ENCODE data around the gene TUBB2B.

TUBB2B gene
- total RNA-seq = 0.62 to 3.3 (median 1.1) reads per million in 17 experiments

- DNase-seq = no peak
These were observed at the start of gene TUBB2B for GRCh38 chr6:3227363-3228045. Gene TUBB2B, minus strand, starts transcription at chr6:3227653. Its CDS starts 110 bp downstream, at chr6:3227543.

- no peak for DNase-seq
These were observed 49.8 kb upstream of the TUBB2B start for GRCh38 chr6:3277251-3277650.

- no peak for DNase-seq
These were observed 49.0 kb upstream of the TUBB2B start for GRCh38 chr6:3276174-3277167.

GRCh38 chr6:3273707-3274521 is 46.5 kb upstream of the TUBB2B start:
- no peak for DNase-seq

- DNase-seq = no peak
These were observed 45.6 kb upstream of the TUBB2B start for GRCh38 chr6:3272911-3273547.

- no peak for DNase-seq
These were observed 44.3 kb upstream of the TUBB2B start for GRCh38 chr6:3271756-3272155.

GRCh38 chr6:3270258-3270657 is 42.8 kb upstream of the TUBB2B start:
- no peak for DNase-seq

- DNase-seq = no peak
These were observed 42.0 kb upstream of the TUBB2B start for GRCh38 chr6:3269281-3269975.

- DNase-seq = no peak
These were observed 41.2 kb upstream of the TUBB2B start for GRCh38 chr6:3268680-3269079.

GRCh38 chr6:3267162-3267561 is 39.7 kb upstream of the TUBB2B start:
- no peak for DNase-seq

- DNase-seq = no peak
These were observed 38.7 kb upstream of the TUBB2B start for GRCh38 chr6:3266170-3266569.

GRCh38 chr6:3265671-3266070 is 38.2 kb upstream of the TUBB2B start:
- no peak for DNase-seq

- DNase-seq = no peak
These were observed 36.9 kb upstream of the TUBB2B start for GRCh38 chr6:3264356-3264755.

- DNase-seq = no peak
These were observed 35.6 kb upstream of the TUBB2B start for GRCh38 chr6:3263096-3263495.

GRCh38 chr6:3261921-3262320 is 34.5 kb upstream of the TUBB2B start:
- DNase-seq = peak in 2 of 4 experiments; percentile 8 to 29

GRCh38 chr6:3261518-3261820 is 34.0 kb upstream of the TUBB2B start:
- no peak for DNase-seq

GRCh38 chr6:3260772-3261517 is 33.5 kb upstream of the TUBB2B start:
- DNase-seq = no peak

- no peak for DNase-seq
These were observed 32.8 kb upstream of the TUBB2B start for GRCh38 chr6:3260296-3260695.

GRCh38 chr6:3259491-3259958 is 32.1 kb upstream of the TUBB2B start:
- peak; percentile 37 to 65 (median 60) for DNase-seq

GRCh38 chr6:3258720-3259490 is 31.5 kb upstream of the TUBB2B start, which contains the start of gene PSMG4:
Gene PSMG4, plus strand, starts transcription at chr6:3258947. Its CDS starts 76 bp downstream, at chr6:3259023.
- peak; percentile 92 to 98 (median 96) for DNase-seq
